ENCODE data around the gene KRT23.

- TF ChIP-seq GATA2 (IDR thresholded peaks at IDR 0.05; ENCODE audit: low read depth, low read length) (no peak), GATA3 (IDR thresholded peaks at IDR 0.05; ENCODE audit: low read depth, low read length) (no peak)
Observed at GRCh38 chr17:40878044-40878443, 59.4 kb downstream of the KRT23 start.

All from SH-SY5Y (cell line).